Activated CD8-positive, alpha-beta memory T cell treated with anti-CD3 and anti-CD28 coated beads for 36 hours (primary cell): Measurements from ENCODE around the gene GLT8D1. TPM values are rescaled to one million over a fixed set of nuclear protein-coding genes. Genes with fewer than 3 reads are reported as not detected.

Source experiments
- CTCF ChIA-PET: fragments of 350-600 bp; sonication (Branson Sonifier 250); formaldehyde crosslinking; loops from one replicate; lab custom pipeline; 2021; ENCODE audit warnings: antibody characterized with exemption; lab: Charles Lee
- POLR2A ChIA-PET: fragments of 350-600 bp; sonication (Branson Sonifier 250); formaldehyde crosslinking; loops from one replicate; lab custom pipeline; 2021; ENCODE audit warnings: antibody characterized with exemption; lab: Charles Lee
- total RNA-seq, 2 experiments: library from RNA; stranded (reverse); gene quantifications; one replicate each; pipeline ENCODE4 v1.2.3, GENCODE V29; 2021

The GLT8D1 gene
- total RNA-seq, 2 experiments from 2014 or later = 42.9 to 45.0 TPM

- ChIA-PET POLR2A (no interaction called here), CTCF (no interaction called here)
These were observed 10.2 kb upstream of the GLT8D1 start for GRCh38 chr3:52715714-52716305.

GRCh38 chr3:52714335-52715302, 9.0 kb upstream of the GLT8D1 start:
- POLR2A ChIA-PET = no interaction called here
- CTCF ChIA-PET = interaction anchor here (1.0 kb wide), 1 partner anchor 13 kb away, joined by 3 read pairs; no protein-coding TSS in a partner anchor

DNA sequence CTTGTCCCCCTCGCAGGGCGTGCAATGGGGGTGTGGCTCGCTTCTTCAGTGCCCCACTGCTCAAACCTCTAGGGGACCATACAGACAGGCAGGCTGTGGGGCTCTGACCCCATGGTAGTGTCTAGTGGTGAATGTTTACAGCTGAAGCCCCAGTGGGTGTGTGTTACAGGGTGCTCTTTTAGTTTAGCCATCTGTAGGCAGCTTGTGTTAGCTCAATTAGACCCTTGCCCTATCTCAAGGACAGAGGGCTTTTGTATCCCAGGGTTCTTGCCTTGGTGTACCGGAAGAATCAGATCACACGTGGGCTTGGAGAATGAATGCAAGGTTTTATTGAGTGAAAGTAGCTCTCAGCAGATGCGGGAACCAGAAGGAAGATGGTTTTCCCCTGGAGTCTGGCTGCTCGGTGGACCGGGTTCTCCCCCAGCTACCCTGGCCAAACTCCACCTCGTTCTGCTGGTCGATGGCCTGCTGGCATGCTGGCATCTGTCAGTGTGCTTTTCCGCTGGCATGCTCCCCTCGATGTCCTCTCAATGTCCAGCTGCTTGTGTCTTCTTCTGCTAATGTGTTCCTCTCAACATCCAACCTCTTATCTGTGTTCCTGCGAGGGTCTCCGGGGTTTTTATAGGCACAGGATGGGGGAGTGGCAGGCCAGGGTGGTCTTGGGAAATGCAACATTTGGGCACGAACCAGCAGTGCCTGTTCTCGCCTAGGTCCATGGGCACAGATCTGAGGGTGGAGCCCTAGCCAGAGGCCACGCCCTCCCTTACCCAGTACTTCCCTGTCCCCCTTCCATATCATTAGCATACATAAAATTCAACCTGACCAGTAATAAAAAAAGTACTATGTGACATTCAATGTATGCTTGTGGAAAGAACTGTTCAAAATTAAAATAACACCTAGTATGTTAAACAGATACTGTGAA, 7.0 kb upstream of the GLT8D1 start:
- POLR2A ChIA-PET = no interaction called here
- CTCF ChIA-PET = no interaction called here

DNA sequence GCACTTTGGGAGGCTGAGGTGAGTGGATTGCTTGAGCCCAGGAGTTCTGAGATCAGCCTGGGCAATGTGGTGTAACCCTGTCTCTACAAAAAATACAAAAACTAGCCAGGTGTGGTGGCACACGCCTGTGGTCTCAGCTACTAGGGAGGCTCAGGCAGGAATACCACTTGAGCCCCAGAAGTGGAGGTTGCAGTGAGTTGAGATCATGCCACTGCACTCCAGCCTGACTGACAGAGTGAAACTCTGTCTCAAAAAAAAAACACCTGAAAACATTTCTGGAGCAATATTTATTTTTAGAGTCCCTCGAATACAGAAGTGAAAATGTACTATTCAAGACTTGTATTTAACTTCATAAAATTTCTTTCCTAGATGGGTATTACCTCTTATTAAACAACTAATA, 4.9 kb upstream of the GLT8D1 start:
- CTCF ChIA-PET = no interaction called here
- POLR2A ChIA-PET = no interaction called here

DNA sequence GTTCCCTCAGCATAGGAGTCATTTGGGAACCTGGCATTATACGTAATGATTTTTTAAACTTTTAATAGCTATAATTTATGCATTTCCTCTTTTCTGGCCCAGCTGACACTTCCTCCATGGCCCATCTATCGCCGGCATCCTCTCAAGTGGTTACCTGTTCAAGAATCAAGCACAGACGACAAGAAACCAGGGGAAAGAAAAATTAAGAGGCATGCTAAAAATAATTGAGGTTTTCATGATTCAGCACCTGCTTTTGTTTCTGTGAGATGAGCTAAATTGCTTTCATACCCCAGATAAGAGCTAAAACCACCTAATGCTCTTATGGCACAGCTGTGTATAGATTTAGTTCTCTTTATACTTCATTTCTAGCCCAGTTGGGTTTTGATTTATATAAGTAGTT, 2.0 kb upstream of the GLT8D1 start:
- POLR2A ChIA-PET = no interaction called here

DNA sequence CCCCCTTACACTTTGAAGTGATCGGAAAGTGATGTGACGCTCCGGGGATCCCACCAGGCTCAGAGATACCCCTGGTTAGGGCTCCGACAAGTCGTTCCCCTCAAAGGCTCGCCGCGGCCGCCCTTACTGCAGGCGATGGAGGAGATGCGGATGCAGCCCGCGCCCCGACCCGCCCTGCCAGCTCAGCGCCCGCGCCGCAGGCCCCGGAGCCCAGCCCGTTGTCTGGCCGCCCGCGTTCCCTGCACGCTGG, 228 bp downstream of the GLT8D1 start:
- ChIA-PET CTCF (interaction anchor here (0.9 to 1.0 kb wide), 2 partner anchors 17 to 24 kb away, joined by 3 read pairs; no protein-coding TSS in a partner anchor), POLR2A (interaction anchor here (0.6 to 1.3 kb wide), 4 partner anchors 13 to 192 kb away, joined by 3 to 7 read pairs (median 4); partner anchors contain the start of genes STIMATE and UQCC5)

More for the DNA sequence above, 2.0 kb upstream of the GLT8D1 start:
- CTCF ChIA-PET = no interaction called here

DNA sequence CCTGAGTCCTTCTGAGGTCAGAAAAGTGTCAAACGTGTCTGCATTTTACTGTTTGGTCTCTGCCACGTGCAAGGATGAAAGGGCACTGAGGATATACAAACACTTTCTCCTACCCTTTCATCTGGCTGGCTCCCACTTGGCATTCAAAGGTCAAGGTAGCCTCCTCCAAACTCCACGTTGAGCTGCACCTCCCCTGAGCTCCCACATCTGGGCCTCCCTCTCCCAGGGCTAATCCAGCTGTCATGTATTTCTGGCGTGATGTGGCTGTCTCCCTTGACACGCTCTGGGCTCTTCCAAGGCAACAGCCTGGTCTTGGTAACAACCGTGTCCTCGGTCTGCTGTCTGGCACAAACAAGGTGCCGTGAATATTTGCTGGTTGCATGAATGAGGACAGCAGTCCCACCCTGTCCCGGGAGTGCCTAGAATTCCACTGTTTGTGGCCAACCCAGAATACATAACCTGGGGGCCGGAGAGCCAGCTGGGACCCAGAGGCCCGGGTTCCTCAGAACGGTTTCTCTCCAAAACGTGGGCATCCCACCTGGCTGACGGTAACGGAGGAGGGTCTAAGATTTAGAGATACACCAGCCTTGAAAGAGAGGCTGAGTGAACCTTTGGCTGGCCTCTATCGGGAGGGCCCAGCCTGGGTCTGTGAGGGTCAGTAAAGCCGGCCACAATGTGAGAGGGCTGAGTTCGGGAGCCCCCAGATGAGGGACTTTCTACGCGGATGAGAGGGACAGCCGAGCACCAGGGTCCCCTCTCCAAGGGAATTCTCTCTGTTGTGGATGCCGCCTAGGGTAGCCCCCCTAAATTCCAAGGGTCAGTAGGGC, 767 bp downstream of the GLT8D1 start:
- CTCF ChIA-PET = interaction anchor here (0.9 to 1.0 kb wide), 2 partner anchors 17 to 24 kb away, joined by 3 read pairs; no protein-coding TSS in a partner anchor
- POLR2A ChIA-PET = interaction anchor here (0.6 to 1.3 kb wide), 3 partner anchors 12 to 169 kb away, joined by 3 to 7 read pairs (median 3); partner anchors contain the start of gene UQCC5

DNA sequence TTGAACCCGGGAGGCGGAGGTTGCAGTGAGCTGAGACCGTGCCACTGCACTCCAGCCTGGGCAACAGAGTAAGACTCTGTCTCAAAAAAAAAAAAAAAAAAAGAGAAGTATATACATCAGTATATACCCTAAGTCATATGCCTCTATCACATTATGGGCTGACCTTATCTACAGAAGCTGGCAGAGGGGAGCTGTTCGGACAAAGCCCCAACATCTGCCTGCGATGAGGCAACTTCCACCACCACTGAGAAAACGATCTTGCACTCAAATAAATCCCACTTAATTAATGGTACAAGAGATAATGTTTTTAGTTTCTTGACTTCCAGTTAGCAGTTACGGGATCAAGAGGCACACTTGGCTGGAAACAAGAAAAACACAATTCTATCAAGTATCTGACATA, 2.2 kb downstream of the GLT8D1 start:
- ChIA-PET POLR2A (interaction anchor here (0.6 kb wide), 1 partner anchor 194 kb away, joined by 4 read pairs; no protein-coding TSS in a partner anchor), CTCF (no interaction called here)

DNA sequence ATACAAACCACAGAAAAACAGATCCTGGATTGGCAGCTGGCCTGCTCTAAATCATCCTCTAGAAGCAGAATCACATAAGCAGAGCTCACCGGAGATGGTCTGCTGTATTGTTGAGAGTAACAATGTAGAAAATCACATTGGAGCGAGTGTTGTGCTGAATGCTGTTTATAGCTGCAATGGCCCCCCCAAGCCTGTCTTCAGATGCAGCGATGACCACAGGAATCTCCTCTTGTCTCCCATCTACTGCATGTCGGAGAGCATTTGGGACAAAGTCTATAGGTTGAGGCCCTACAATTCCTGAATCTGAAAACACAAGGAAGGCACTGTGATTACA, 8.0 kb downstream of the GLT8D1 start:
- CTCF ChIA-PET = no interaction called here
- POLR2A ChIA-PET = no interaction called here

- POLR2A ChIA-PET = no interaction called here
- CTCF ChIA-PET = no interaction called here
These were observed 8.6 kb downstream of the GLT8D1 start for GRCh38 chr3:52696830-52697631.

- ChIA-PET CTCF (no interaction called here), POLR2A (no interaction called here)
These were observed 9.6 kb downstream of the GLT8D1 start for GRCh38 chr3:52695798-52696671.

DNA sequence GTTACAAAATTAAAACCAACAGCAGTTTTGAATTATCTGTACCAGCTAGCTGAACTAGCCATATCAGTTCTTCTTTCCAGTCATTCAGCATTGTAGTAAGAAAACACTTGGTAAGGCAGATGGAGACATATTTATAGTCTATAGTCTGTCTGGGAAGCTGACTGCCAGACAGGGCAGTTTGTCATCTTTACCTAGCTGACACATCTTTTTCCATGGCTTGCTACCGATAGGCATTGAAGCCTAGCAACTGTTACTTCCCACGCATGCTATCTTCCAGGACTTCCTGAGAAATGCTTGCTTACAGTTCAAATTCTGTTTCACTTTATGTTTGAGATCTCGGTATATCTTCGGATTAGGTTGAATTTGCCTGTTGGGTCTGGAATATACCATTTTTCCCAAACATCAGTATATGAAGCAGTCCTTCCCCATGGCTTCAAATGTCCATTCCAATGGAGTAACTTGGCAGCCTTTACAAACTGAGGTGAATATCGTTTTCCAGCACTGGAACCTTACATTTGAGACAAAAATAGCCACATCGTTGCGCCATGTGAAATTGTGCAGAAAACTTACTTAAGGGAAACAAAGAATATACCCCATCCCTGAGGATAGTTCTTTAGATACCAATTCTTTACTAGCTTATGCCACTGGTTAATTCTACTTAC, 10.9 kb downstream of the GLT8D1 start:
- ChIA-PET POLR2A (no interaction called here), CTCF (no interaction called here)

GRCh38 chr3:52693071-52693470, 12.5 kb downstream of the GLT8D1 start:
- CTCF ChIA-PET = interaction anchor here (0.8 to 1.1 kb wide), 2 partner anchors 36 to 341 kb away, joined by 3 read pairs; no protein-coding TSS in a partner anchor
- POLR2A ChIA-PET = interaction anchor here (0.6 to 1.0 kb wide), 4 partner anchors 10 to 131 kb away, joined by 3 read pairs; no protein-coding TSS in a partner anchor

GRCh38 chr3:52690560-52690959, 15.0 kb downstream of the GLT8D1 start:
- ChIA-PET CTCF (interaction anchor here (0.6 kb wide), 1 partner anchor 353 kb away, joined by 3 read pairs; no protein-coding TSS in a partner anchor), POLR2A (no interaction called here)

DNA sequence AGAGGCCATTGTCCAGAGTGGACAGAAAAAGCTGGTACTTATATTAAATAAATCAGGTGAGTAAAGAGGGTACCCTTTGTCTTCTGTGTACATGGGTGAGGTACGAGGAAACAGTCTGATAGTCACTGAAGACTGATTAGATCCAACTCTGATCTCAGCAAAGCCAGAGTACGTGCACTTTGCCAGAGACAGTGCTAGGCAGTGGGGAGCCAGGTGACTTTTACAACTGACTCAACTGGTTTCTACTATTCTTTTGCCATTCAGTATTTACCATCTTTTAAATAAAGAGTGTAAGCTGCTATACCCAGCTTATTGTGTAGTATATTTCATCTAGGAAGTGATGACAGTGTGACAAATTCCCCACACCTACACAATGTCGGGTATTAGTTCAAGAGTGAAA, 16.4 kb downstream of the GLT8D1 start:
- CTCF ChIA-PET = no interaction called here
- POLR2A ChIA-PET = interaction anchor here (1.7 kb wide), 1 partner anchor 16 kb away, joined by 7 read pairs; the partner anchor contains the start of gene GLT8D1

DNA sequence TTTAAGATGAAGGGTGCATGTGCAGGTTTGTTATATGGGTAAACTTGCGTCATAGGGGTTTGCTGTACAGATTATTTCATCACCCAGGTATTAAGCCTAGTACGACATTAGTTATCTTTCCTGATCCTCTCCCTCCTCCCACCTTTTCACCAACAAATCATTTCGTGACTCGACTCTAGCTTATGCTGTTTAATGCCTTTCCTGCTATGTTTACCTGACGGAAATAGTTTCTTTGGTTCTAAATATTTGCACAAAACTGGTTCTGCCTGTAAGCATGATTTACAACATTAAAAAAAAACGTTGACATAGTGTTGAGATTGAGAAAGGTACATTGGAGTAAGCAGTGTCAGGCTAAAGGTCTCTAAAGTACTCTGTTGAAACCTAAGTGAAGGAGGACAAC, 17.3 kb downstream of the GLT8D1 start:
- ChIA-PET CTCF (interaction anchor here (1.4 kb wide), 1 partner anchor 17 kb away, joined by 3 read pairs; no protein-coding TSS in a partner anchor), POLR2A (no interaction called here)
